Measurements from ENCODE around the gene XPA.

DNA sequence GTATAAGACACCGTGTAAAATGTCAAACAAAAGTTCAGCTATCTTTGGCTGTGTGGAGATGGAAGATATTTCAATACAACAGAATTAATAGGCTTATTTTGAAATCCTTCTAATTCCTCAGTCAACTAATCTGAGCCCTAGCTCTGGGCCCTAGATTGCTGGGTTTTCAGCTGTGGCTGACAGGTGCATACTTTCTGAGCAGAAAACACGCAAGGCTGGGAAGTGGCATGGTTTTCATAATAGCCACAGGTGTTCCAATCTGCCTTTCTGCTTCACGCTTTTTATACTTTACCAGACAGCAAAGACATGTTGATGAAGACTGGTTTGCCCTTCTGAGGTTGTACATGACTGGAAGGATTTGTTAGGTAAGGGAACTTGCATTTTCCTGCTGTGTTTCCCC, 20.7 kb upstream of the XPA start:
- TF ChIP-seq, protein P1, sequence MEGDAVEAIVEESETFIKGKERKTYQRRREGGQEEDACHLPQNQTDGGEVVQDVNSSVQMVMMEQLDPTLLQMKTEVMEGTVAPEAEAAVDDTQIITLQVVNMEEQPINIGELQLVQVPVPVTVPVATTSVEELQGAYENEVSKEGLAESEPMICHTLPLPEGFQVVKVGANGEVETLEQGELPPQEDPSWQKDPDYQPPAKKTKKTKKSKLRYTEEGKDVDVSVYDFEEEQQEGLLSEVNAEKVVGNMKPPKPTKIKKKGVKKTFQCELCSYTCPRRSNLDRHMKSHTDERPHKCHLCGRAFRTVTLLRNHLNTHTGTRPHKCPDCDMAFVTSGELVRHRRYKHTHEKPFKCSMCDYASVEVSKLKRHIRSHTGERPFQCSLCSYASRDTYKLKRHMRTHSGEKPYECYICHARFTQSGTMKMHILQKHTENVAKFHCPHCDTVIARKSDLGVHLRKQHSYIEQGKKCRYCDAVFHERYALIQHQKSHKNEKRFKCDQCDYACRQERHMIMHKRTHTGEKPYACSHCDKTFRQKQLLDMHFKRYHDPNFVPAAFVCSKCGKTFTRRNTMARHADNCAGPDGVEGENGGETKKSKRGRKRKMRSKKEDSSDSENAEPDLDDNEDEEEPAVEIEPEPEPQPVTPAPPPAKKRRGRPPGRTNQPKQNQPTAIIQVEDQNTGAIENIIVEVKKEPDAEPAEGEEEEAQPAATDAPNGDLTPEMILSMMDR (IDR thresholded peaks at IDR 0.05; ENCODE audit: insufficient read depth, low read length, poor library complexity, severe bottlenecking) = no peak
- no peak for TF ChIP-seq EZH2phosphoT487 (conservative IDR thresholded peaks at IDR 0.05; ENCODE audit: low read length)
